Measurements from ENCODE around the gene DHRS7B.

DNA sequence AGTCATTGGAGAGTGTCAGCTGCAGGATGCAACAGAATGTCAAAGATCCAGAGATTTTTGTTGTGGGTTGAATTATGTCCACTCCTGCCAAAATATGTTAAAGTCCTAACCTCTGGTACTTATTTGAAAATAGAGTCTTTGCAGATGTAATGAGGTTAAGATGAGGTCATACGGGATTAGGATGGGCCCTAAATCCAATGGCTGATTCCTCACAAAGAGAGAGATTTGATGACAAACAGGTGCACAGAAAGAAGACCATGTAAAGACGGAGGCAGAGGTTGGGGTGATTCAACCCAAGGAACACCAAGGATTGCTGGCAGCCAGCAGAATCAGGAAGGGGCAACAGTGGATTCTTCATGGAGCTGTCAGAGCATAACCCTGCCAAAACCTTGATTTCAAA, 49.5 kb upstream of the DHRS7B start:
- TF ChIP-seq ZNF253 (CRISPR knock-in tag; conservative IDR thresholded peaks at IDR 0.05) (no peak), ZNF384 (IDR thresholded peaks at IDR 0.05; ENCODE audit: low read depth, low read length) (no peak), ZNF589 (CRISPR knock-in tag; IDR thresholded peaks at IDR 0.05; ENCODE audit: low read depth) (no peak), FOXJ2 (tag; IDR thresholded peaks at IDR 0.05) (no peak)
- TF ChIP-seq, protein P1, sequence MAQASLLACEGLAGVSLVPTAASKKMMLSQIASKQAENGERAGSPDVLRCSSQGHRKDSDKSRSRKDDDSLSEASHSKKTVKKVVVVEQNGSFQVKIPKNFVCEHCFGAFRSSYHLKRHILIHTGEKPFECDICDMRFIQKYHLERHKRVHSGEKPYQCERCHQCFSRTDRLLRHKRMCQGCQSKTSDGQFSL (CRISPR knock-in tag; IDR thresholded peaks at IDR 0.05): no peak
- TF ChIP-seq, protein P1 (tag; IDR thresholded peaks at IDR 0.05): no peak
- TF ChIP-seq, protein P2, sequence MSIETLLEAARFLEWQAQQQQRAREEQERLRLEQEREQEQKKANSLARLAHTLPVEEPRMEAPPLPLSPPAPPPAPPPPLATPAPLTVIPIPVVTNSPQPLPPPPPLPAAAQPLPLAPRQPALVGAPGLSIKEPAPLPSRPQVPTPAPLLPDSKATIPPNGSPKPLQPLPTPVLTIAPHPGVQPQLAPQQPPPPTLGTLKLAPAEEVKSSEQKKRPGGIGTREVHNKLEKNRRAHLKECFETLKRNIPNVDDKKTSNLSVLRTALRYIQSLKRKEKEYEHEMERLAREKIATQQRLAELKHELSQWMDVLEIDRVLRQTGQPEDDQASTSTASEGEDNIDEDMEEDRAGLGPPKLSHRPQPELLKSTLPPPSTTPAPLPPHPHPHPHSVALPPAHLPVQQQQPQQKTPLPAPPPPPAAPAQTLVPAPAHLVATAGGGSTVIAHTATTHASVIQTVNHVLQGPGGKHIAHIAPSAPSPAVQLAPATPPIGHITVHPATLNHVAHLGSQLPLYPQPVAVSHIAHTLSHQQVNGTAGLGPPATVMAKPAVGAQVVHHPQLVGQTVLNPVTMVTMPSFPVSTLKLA (conservative IDR thresholded peaks at IDR 0.05): no peak
